ENCODE measurements around the gene DLX1. TPM values are rescaled to one million over a fixed set of nuclear protein-coding genes. Genes with fewer than 3 reads are reported as not detected.

The DLX1 gene
- total RNA-seq, 6 donors from 2014 or later: not detected

DNA sequence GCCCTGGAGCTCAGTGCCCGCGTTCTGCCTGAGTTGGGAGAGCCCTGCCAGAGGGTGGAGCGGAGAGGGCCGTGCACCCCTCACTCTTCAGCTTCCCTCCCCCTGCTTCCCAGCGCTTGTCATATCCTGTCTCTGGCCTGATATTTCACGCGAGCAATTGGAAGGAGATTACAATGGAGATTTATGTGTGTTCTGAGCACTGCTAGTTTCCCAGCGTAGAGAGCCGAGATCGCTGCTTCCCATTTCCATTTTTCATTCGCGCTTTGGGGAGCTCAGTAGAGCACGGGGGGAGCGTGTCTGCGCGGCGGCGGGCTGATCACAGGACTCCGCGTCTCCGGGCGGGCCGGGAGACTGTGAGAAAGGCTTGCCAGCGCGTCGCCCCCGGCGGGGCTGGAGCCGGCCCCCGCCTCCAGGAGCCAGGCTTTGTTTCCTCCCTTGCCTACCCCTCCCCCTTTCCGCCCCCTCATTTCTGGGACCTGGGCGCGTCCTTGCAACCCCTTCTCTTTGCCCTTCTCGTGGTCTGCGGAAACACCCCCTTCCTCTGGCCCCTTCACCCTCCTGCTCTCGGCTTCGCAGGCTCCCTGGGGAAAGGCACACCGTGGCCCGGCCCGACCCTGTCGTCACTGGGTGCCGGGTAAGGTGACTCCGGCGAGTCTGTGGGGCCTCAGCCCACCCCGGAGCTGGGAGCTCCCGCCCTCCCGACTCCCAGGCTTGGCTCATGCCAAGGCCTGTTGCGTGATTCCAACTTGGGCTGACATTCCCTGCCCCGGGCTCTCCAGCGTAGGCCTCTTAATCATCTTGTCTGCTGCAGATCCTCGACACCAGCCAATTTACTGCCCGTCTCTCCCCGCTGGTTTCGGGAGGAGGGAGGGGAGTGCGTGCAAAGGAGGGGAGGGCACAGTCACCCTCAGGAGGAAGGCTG lies 11.6 kb downstream of the DLX1 start:
- TF ChIP-seq EP300 (IDR thresholded peaks at IDR 0.05) (no peak), POLR2AphosphoS5 (IDR thresholded peaks at IDR 0.05) (no peak), POLR2A (IDR thresholded peaks at IDR 0.05) (no peak)
- TF ChIP-seq, protein P1, sequence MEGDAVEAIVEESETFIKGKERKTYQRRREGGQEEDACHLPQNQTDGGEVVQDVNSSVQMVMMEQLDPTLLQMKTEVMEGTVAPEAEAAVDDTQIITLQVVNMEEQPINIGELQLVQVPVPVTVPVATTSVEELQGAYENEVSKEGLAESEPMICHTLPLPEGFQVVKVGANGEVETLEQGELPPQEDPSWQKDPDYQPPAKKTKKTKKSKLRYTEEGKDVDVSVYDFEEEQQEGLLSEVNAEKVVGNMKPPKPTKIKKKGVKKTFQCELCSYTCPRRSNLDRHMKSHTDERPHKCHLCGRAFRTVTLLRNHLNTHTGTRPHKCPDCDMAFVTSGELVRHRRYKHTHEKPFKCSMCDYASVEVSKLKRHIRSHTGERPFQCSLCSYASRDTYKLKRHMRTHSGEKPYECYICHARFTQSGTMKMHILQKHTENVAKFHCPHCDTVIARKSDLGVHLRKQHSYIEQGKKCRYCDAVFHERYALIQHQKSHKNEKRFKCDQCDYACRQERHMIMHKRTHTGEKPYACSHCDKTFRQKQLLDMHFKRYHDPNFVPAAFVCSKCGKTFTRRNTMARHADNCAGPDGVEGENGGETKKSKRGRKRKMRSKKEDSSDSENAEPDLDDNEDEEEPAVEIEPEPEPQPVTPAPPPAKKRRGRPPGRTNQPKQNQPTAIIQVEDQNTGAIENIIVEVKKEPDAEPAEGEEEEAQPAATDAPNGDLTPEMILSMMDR (IDR thresholded peaks at IDR 0.05): no peak
- H3K36me3 ChIP-seq: no peaks in the 10 kb centered on the region
- WGBS, 2 donors: 5 to 6% methylated on average over 40 to 55 of the region's 55 CpGs
- ATAC-seq (ENCODE audit: low FRiP score in 2 of 2): peak in 1 of 2 donors; percentile 11
- H3K27me3 ChIP-seq: peaks cover 2 to 100% (median 84%) of the 10 kb centered on the region in 4 donors
- H3K4me1 ChIP-seq: peaks cover 62 to 80% (median 66%) of the 10 kb centered on the region in 4 donors
- peak overlapping the region in 2 of 4 donors; percentile 3 to 28 for H3K4me3 ChIP-seq
- H3K9me3 ChIP-seq: no peaks in the 10 kb centered on the region
- H3K27ac ChIP-seq: no peak overlapping the region
- peak in 1 of 2 donors; percentile 81 for DNase-seq

DNA sequence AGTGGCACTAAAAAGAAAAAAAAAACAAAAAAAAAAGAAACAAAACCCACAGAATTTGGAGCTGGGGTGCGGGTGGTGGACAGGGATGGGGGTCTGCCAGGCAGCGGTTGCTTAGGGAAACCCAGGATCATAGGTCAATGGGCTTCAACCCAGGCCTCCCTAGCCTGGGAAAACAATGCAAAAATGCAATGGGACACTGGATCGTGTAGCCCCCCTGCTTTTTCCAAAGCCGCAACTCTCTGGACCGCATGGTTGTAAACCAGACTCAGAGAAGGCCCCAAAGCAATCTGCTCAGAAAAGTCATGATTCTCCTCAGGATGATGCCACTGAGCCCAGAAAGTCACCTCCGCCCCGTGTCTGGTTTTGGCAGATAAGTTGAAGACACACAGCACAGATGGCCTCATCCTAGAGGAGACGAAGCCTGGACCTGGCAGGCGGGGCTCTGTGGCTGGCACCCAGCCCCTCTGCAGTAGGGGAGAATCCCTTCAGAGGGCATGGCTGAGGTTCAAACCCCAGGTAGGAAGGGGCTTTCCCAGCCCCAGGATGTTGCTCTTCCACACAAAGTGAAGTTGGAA lies 12.3 kb downstream of the DLX1 start:
- peaks cover 70 to 88% (median 74%) of the 10 kb centered on the region in 4 donors for H3K4me1 ChIP-seq
- H3K27me3 ChIP-seq: peaks cover 2 to 100% (median 85%) of the 10 kb centered on the region in 4 donors
- no peak overlapping the region for H3K27ac ChIP-seq
- ATAC-seq (ENCODE audit: low FRiP score in 2 of 2) (no peak), DNase-seq (no peak)
- no peak for TF ChIP-seq POLR2AphosphoS5 (IDR thresholded peaks at IDR 0.05)
- TF ChIP-seq, protein P1 (IDR thresholded peaks at IDR 0.05): no peak
- no peak for TF ChIP-seq EP300 (IDR thresholded peaks at IDR 0.05)
- no peak for TF ChIP-seq POLR2A (IDR thresholded peaks at IDR 0.05)
- WGBS, 2 donors: 33 to 35% methylated on average over 7 to 9 of the region's 9 CpGs
- H3K4me3 ChIP-seq: no peak overlapping the region
- no peaks in the 10 kb centered on the region for H3K9me3 ChIP-seq
- no peaks in the 10 kb centered on the region for H3K36me3 ChIP-seq

DNA sequence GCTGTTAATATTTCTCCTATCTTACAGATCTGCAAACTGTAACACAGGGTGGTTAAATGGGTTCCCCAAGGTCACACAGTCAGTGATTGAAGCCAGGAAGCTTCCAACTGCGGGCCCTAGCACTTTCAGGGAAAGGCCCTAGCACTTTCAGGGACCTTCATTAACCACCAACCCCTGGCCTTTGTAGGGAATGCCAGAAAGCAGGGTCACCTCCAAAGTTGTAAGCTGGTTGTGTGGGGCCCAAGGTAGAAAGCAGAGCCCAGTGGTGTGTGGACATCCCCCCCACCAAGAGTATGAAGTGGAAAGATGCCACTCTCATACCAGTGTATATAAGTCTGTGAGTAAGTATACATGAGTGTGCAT lies 13.0 kb downstream of the DLX1 start:
- no peak for DNase-seq
- Histone ChIP-seq H3K4me1 (peaks cover 76 to 94% (median 80%) of the 10 kb centered on the region in 4 donors), H3K27me3 (peaks cover 2 to 100% (median 81%) of the 10 kb centered on the region in 4 donors), H3K9me3 (no peaks in the 10 kb centered on the region), H3K4me3 (no peak overlapping the region), H3K27ac (no peak overlapping the region), H3K36me3 (no peaks in the 10 kb centered on the region)
- WGBS, 2 donors: 36 to 46% methylated on average over 1 of the region's 1 CpG
- no peak for ATAC-seq (ENCODE audit: low FRiP score in 2 of 2)
- TF ChIP-seq, protein P1 (IDR thresholded peaks at IDR 0.05): no peak
- TF ChIP-seq EP300 (IDR thresholded peaks at IDR 0.05) (no peak), POLR2AphosphoS5 (IDR thresholded peaks at IDR 0.05) (no peak), POLR2A (IDR thresholded peaks at IDR 0.05) (no peak)

DNA sequence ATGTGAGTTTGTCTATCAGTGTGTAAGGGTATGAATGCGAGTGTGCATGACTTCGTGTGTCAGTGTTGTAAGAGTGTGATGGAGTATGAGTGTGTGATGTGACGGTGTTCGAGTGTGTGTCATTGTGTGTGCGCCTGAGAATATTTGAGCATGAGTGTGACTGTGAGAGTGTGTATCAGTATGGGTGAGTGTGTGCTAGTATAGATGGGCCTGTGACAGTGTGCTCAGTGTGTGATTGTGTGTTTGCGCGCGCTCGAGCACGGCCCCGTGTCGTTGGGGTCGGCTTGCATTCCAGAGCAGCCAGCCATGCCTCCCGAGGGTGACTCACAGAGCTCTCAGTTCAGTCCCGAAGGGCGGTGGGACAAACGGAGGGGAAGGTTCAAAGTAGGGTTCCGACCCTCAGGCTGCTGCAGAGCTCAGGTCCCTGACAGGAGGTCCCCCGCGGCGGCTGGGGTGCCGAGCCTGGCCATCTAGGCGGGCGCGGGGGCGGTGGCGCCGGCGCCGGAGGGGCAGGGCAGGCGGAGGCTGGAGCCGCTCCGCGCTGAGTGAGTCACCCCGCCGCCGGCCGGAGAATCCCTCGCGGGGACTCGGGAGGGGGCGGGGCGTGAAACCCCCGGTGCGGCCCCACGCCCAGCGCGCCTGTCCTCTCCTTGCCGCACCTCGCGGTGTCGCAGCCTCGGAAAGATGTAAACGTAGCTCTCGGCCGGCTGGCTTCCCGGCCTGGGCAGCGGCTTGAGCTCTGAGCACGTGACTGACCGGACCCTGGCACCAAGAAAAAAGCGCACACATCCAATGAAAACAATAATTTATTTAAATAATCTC lies 13.6 kb downstream of the DLX1 start:
- peak overlapping the region in 3 of 4 donors; percentile 9 to 38 (median 28) for H3K4me3 ChIP-seq
- ATAC-seq (ENCODE audit: low FRiP score in 2 of 2): peak in 1 of 2 donors; percentile 56

More for the DNA sequence above, 13.6 kb downstream of the DLX1 start:
- H3K27ac ChIP-seq: no peak overlapping the region
- peaks cover 2 to 100% (median 79%) of the 10 kb centered on the region in 4 donors for H3K27me3 ChIP-seq
- peak in 1 of 2 donors; percentile 89 for DNase-seq
- H3K4me1 ChIP-seq: peaks cover 82 to 96% (median 86%) of the 10 kb centered on the region in 4 donors
- TF ChIP-seq, protein P1 (IDR thresholded peaks at IDR 0.05): no peak
- no peak for TF ChIP-seq EP300 (IDR thresholded peaks at IDR 0.05)
- no peak for TF ChIP-seq POLR2AphosphoS5 (IDR thresholded peaks at IDR 0.05)
- TF ChIP-seq POLR2A (IDR thresholded peaks at IDR 0.05): no peak
- H3K9me3 ChIP-seq: no peaks in the 10 kb centered on the region
- H3K36me3 ChIP-seq: no peaks in the 10 kb centered on the region
- 5 to 13% methylated on average over 20 to 55 of the region's 61 CpGs for WGBS, 2 donors

Measured in upper lobe of left lung (tissue), 6 donors.